SK-N-MC (cell line): ENCODE measurements around the gene ANK3.

ENCODE experiments used
- EZH2 ChIP-seq: fragments of 200-600 bp; sonication (generic); IDR thresholded peaks from one replicate; pipeline ENCODE4 v1.6.1; 2017; ENCODE audit warnings: antibody characterized with exemption
- FOXP2 ChIP-seq: optimal IDR thresholded peaks from 2 replicates; pipeline ENCODE3; 2011; ENCODE audit warnings: mild to moderate bottlenecking, moderate library complexity; ENCODE audit not compliant: insufficient read depth; ENCODE audit errors: extremely low read length, control extremely low read depth
- POLR2AphosphoS5 ChIP-seq: IDR thresholded peaks from 2 replicates; pipeline ENCODE4 v1.6.1; 2012; ENCODE audit warnings: mild to moderate bottlenecking, low read depth, low read length, borderline replicate concordance

DNA sequence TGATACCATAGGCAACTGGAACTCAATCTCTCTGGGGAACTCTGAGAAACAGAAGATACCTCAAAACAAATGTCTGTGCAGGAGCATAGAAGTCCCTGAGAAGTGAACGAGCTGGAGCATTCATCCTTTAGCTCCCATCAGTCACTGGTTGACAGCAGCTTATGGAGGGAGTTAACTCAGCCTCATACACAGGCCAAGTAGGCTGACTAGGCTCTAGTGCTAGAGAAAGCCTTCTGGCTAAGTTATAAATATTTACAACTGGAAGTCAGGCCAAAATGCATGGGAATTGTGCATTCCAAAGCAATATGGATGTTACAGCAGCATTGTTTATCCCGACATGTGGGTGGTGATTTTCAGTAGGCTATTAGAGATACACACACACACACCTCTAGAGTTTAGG, 66.5 kb downstream of the ANK3 start:
- no peak for TF ChIP-seq FOXP2
- TF ChIP-seq POLR2AphosphoS5 = no peak
- TF ChIP-seq EZH2 = no peak
